ENCODE data around the gene CWC27.

CWC27 gene

GRCh38 chr5:64977779-64978178, 209.0 kb downstream of the CWC27 start:
- Mint-ChIP-seq H3K4me1 (peaks cover 3% of the 10 kb centered on the region), H3K9me3 (peaks cover 2% of the 10 kb centered on the region), H3K27me3 (no peaks in the 10 kb centered on the region), H3K4me3 (no peak overlapping the region), H3K27ac (no peak overlapping the region), H3K36me3 (ENCODE audit: low read depth) (peaks cover 23% of the 10 kb centered on the region)
- peak; percentile 90 for ATAC-seq
- no peak for DNase-seq

- Mint-ChIP-seq H3K4me1 (peaks cover 3% of the 10 kb centered on the region), H3K4me3 (no peak overlapping the region), H3K27ac (no peak overlapping the region), H3K9me3 (no peaks in the 10 kb centered on the region), H3K27me3 (no peaks in the 10 kb centered on the region), H3K36me3 (ENCODE audit: low read depth) (peaks cover 20% of the 10 kb centered on the region)
- ATAC-seq (no peak), DNase-seq (no peak)
Measured at GRCh38 chr5:64978546-64978945, 209.8 kb downstream of the CWC27 start.

- H3K4me3 Mint-ChIP-seq = no peak overlapping the region
- ATAC-seq (no peak), DNase-seq (no peak)
- no peaks in the 10 kb centered on the region for H3K27me3 Mint-ChIP-seq
- H3K4me1 Mint-ChIP-seq = peaks cover 3% of the 10 kb centered on the region
- H3K9me3 Mint-ChIP-seq = no peaks in the 10 kb centered on the region
- H3K36me3 Mint-ChIP-seq (ENCODE audit: low read depth) = peaks cover 15% of the 10 kb centered on the region
- H3K27ac Mint-ChIP-seq = no peak overlapping the region
Measured at GRCh38 chr5:64979531-64979930, 210.8 kb downstream of the CWC27 start.

GRCh38 chr5:64980176-64980575, 211.4 kb downstream of the CWC27 start:
- ATAC-seq (no peak), DNase-seq (no peak)
- H3K27ac Mint-ChIP-seq = no peak overlapping the region
- H3K9me3 Mint-ChIP-seq = no peaks in the 10 kb centered on the region
- H3K36me3 Mint-ChIP-seq (ENCODE audit: low read depth) = peaks cover 17% of the 10 kb centered on the region
- H3K27me3 Mint-ChIP-seq = no peaks in the 10 kb centered on the region
- H3K4me1 Mint-ChIP-seq = peaks cover 3% of the 10 kb centered on the region
- no peak overlapping the region for H3K4me3 Mint-ChIP-seq

- peaks cover 29% of the 10 kb centered on the region for H3K36me3 Mint-ChIP-seq (ENCODE audit: low read depth)
- H3K27me3 Mint-ChIP-seq = no peaks in the 10 kb centered on the region
- H3K27ac Mint-ChIP-seq = no peak overlapping the region
Measured at GRCh38 chr5:64987768-64988167, 219.0 kb downstream of the CWC27 start.

GRCh38 chr5:65009207-65009606, 240.5 kb downstream of the CWC27 start:
- no peaks in the 10 kb centered on the region for H3K4me1 Mint-ChIP-seq
- DNase-seq = no peak
- no peak overlapping the region for H3K27ac Mint-ChIP-seq
- peaks cover under 1% of the 10 kb centered on the region for H3K9me3 Mint-ChIP-seq
- H3K4me3 Mint-ChIP-seq = no peak overlapping the region
- no peaks in the 10 kb centered on the region for H3K36me3 Mint-ChIP-seq (ENCODE audit: low read depth)
- no peak for ATAC-seq
- H3K27me3 Mint-ChIP-seq = no peaks in the 10 kb centered on the region

More at GRCh38 chr5:64987768-64988167, 219.0 kb downstream of the CWC27 start:
- no peak overlapping the region for H3K4me3 Mint-ChIP-seq
- H3K9me3 Mint-ChIP-seq = peaks cover 12% of the 10 kb centered on the region
- peaks cover 1% of the 10 kb centered on the region for H3K4me1 Mint-ChIP-seq
- no peak for ATAC-seq
- DNase-seq = no peak

GRCh38 chr5:65010841-65011240, 242.1 kb downstream of the CWC27 start:
- Mint-ChIP-seq H3K4me1 (no peaks in the 10 kb centered on the region), H3K36me3 (ENCODE audit: low read depth) (no peaks in the 10 kb centered on the region), H3K27ac (no peak overlapping the region), H3K27me3 (no peaks in the 10 kb centered on the region), H3K4me3 (no peak overlapping the region), H3K9me3 (no peaks in the 10 kb centered on the region)
- DNase-seq (no peak), ATAC-seq (no peak)

- Mint-ChIP-seq H3K4me1 (no peaks in the 10 kb centered on the region), H3K36me3 (ENCODE audit: low read depth) (no peaks in the 10 kb centered on the region), H3K4me3 (no peak overlapping the region), H3K9me3 (no peaks in the 10 kb centered on the region), H3K27me3 (no peaks in the 10 kb centered on the region), H3K27ac (no peak overlapping the region)
- ATAC-seq = no peak
- no peak for DNase-seq
Measured at GRCh38 chr5:65012301-65012892, 243.7 kb downstream of the CWC27 start.

GRCh38 chr5:65013166-65013565, 244.4 kb downstream of the CWC27 start:
- ATAC-seq (no peak), DNase-seq (no peak)
- no peaks in the 10 kb centered on the region for H3K4me1 Mint-ChIP-seq
- H3K4me3 Mint-ChIP-seq = no peak overlapping the region
- H3K9me3 Mint-ChIP-seq = no peaks in the 10 kb centered on the region
- no peak overlapping the region for H3K27ac Mint-ChIP-seq
- H3K27me3 Mint-ChIP-seq = no peaks in the 10 kb centered on the region
- H3K36me3 Mint-ChIP-seq (ENCODE audit: low read depth) = no peaks in the 10 kb centered on the region

- Mint-ChIP-seq H3K27me3 (no peaks in the 10 kb centered on the region), H3K4me3 (no peak overlapping the region), H3K36me3 (ENCODE audit: low read depth) (no peaks in the 10 kb centered on the region), H3K4me1 (no peaks in the 10 kb centered on the region), H3K9me3 (no peaks in the 10 kb centered on the region), H3K27ac (no peak overlapping the region)
- DNase-seq = no peak
- no peak for ATAC-seq
Measured at GRCh38 chr5:65014769-65015168, 246.0 kb downstream of the CWC27 start.

- no peaks in the 10 kb centered on the region for H3K36me3 Mint-ChIP-seq (ENCODE audit: low read depth)
- DNase-seq (no peak), ATAC-seq (no peak)
- H3K27ac Mint-ChIP-seq = no peak overlapping the region
- H3K9me3 Mint-ChIP-seq = no peaks in the 10 kb centered on the region
- H3K4me3 Mint-ChIP-seq = no peak overlapping the region
- no peaks in the 10 kb centered on the region for H3K27me3 Mint-ChIP-seq
- H3K4me1 Mint-ChIP-seq = peaks cover 8% of the 10 kb centered on the region
Measured at GRCh38 chr5:65015767-65016166, 247.0 kb downstream of the CWC27 start.

GRCh38 chr5:65017636-65018035, 248.9 kb downstream of the CWC27 start:
- Mint-ChIP-seq H3K27me3 (no peaks in the 10 kb centered on the region), H3K27ac (no peak overlapping the region), H3K9me3 (no peaks in the 10 kb centered on the region), H3K36me3 (ENCODE audit: low read depth) (no peaks in the 10 kb centered on the region), H3K4me3 (no peak overlapping the region), H3K4me1 (peaks cover 21% of the 10 kb centered on the region)
- DNase-seq = no peak
- ATAC-seq = no peak

- DNase-seq (no peak), ATAC-seq (no peak)
- Mint-ChIP-seq H3K36me3 (ENCODE audit: low read depth) (no peaks in the 10 kb centered on the region), H3K27ac (no peak overlapping the region), H3K4me3 (no peak overlapping the region), H3K9me3 (no peaks in the 10 kb centered on the region), H3K4me1 (peaks cover 21% of the 10 kb centered on the region), H3K27me3 (no peaks in the 10 kb centered on the region)
Measured at GRCh38 chr5:65018763-65019162, 250.0 kb downstream of the CWC27 start.

GRCh38 chr5:65020492-65020891, 251.8 kb downstream of the CWC27 start:
- Mint-ChIP-seq H3K36me3 (ENCODE audit: low read depth) (no peaks in the 10 kb centered on the region), H3K27ac (no peak overlapping the region)
- no peak for ATAC-seq

GRCh38 chr5:65021527-65022226, 252.9 kb downstream of the CWC27 start:
- H3K27ac Mint-ChIP-seq = no peak overlapping the region
- no peak for DNase-seq
- no peaks in the 10 kb centered on the region for H3K27me3 Mint-ChIP-seq
- H3K4me3 Mint-ChIP-seq = no peak overlapping the region
- no peaks in the 10 kb centered on the region for H3K9me3 Mint-ChIP-seq
- peaks cover 23% of the 10 kb centered on the region for H3K4me1 Mint-ChIP-seq
- peak; percentile 71 for ATAC-seq
- no peaks in the 10 kb centered on the region for H3K36me3 Mint-ChIP-seq (ENCODE audit: low read depth)

More at GRCh38 chr5:65020492-65020891, 251.8 kb downstream of the CWC27 start:
- H3K4me3 Mint-ChIP-seq = no peak overlapping the region
- H3K9me3 Mint-ChIP-seq = no peaks in the 10 kb centered on the region
- no peaks in the 10 kb centered on the region for H3K27me3 Mint-ChIP-seq
- peaks cover 21% of the 10 kb centered on the region for H3K4me1 Mint-ChIP-seq
- DNase-seq = no peak
